Activated naive CD4-positive, alpha-beta T cell treated with anti-CD3 and anti-CD28 coated beads, Interleukin-2, amount 50 U/mL, for 16 hours (primary cell): ENCODE measurements around the gene GNG12.

ENCODE experiments used
- DNase-seq: peaks from one replicate; pipeline ENCODE4 v3.0.0-alpha.2; 2020

The GNG12 gene

GRCh38 chr1:67812226-67812625, 21.0 kb downstream of the GNG12 start:
- no peak for DNase-seq

DNA sequence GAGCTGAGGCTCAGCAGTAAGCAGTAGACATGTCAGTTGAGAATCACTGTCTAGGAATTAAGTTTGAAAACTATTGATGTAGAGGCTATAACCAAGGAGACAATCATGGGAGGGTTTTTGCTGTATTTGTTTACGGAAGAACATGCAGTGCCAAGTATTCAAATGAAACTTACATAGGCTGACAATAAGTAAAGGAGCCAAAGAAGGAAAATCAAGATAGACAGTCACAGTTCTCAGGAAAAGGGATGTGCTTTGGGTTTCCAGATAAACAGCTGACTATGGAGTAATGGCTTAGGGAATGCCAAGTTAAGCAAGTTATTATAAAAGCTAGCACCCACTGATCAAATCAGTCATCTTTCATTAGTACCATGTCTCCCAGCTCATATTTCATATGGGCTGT, 21.5 kb downstream of the GNG12 start:
- DNase-seq, result no peak

GRCh38 chr1:67809887-67810286, 23.4 kb downstream of the GNG12 start:
- DNase-seq, result no peak

DNA sequence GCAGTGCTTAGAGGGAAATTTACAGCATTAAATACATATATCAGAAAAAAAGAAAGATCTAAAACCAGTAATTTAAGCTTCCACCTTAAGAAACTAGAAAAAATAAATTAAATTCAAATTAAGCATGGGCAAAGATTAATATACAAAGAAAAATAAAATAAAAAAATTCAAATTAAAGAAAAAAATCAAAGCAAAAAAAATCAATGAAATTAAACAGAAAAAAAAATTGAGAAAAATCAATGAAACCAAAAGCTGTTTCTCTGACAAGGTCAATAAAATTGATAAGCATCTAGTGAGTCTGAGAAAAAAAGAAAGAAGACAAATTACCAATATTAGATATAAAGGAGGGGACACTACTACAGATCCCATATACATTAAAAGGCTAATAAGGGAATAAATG, 26.0 kb downstream of the GNG12 start:
- DNase-seq, result no peak

- no peak for DNase-seq
Measured at GRCh38 chr1:67804710-67805109, 28.6 kb downstream of the GNG12 start.

- DNase-seq, result no peak
Measured at GRCh38 chr1:67803380-67804279, 29.6 kb downstream of the GNG12 start.

DNA sequence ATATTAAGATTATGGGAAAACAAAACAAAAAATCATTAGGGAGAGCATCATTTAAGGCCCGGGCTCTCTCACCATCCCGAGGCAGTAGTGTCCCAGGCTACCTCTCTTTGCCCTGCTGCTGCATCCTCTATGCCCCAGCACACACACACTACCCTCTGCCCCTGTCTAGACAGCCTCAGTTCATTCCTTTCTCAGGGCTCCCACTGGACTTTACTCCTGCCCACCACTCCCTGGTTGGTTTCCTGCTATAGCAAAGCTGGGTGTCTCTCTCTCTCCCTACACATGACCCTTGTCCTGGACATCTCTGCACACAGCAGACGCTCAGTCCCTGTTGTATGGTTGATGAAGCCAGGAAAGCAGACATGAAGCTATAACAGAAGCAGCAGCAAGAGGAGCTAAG, 30.7 kb downstream of the GNG12 start:
- no peak for DNase-seq

DNA sequence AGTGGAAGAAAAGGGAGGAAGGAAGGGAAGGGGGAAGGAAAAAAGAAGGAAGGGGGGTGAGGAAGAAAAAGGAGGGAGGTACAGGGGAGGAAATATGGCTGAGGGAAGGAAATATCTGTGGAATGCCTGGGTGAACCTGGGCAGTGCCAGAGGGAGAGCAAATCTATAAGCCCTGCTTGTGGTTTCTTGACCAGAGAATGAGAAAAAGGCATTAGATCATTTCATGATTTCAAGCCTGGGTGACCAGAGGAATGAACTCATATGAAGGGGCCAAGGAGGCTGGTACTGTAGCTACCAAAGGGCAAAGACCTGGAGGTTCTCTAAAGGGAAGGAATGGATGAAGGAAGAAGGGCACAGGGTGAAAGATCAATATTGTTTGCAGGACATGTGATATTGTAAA, 31.4 kb downstream of the GNG12 start:
- no peak for DNase-seq

GRCh38 chr1:67795179-67795912, 37.9 kb downstream of the GNG12 start:
- no peak for DNase-seq

GRCh38 chr1:67793562-67793961, 39.7 kb downstream of the GNG12 start:
- DNase-seq, result no peak

- DNase-seq, result no peak
Measured at GRCh38 chr1:67792741-67793458, 40.4 kb downstream of the GNG12 start.

DNA sequence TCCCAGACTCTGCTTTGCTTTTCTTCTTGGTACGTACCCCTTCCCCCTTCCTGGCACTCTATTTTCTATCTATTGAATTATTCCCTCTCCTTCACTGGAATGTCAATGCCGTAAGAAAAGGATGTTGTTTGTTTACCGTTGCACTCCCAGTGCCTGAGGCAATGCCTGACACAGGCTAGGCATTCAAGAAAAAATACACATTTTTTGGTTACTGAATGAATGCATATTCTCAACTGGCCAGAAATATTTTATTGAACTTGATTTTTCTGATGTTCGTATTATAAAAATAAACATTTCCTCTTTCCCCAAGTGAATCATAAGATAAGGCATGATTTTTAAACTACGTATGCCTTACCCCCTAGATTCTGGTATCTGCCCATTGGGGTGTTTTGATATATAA, 41.2 kb downstream of the GNG12 start:
- no peak for DNase-seq

GRCh38 chr1:67791686-67792085, 41.6 kb downstream of the GNG12 start:
- DNase-seq, result no peak

GRCh38 chr1:67791261-67791660, 42.0 kb downstream of the GNG12 start:
- no peak for DNase-seq

DNA sequence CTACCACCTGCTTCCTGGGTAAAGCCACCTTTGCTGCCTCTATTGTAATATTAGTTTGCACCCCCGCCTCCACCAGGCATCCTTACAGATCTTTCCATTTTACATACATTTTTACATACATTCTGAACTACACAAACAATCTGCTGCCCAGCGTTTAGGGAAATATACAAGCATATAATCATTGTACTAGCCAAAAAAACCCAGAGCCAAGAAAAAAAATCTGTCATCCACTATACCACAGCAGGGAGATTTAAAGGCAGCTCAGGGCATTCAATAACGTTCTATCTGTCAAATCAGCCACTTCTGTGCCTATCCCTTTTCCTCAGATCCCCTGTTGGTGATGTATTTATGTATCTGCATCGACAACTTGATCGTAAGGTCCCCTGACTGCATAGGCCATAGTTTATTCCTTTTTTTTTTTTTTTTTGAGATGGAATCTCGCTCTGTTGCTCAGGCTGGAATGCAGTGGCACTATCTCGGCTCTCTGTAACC, 43.0 kb downstream of the GNG12 start:
- no peak for DNase-seq

GRCh38 chr1:67789551-67789950, 43.7 kb downstream of the GNG12 start:
- no peak for DNase-seq

DNA sequence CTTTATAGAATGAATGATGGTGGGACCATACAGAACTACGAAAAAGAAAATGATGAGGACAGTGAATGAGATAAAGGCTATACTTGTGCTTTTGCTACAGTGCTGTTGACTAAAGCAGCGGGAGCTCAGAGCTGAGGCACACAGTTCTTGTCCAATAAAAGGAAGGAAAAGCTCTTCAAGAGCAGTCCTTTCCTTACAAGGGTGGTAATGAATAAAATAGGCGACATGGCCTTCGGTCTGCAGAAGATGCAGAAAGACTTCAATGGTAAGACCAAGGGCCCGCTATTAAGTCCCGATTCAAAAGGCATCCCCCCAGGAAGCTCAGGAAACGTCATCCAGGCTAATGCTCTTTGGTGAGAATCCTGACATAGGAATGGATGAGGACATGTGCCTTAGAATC, 44.4 kb downstream of the GNG12 start:
- no peak for DNase-seq

DNA sequence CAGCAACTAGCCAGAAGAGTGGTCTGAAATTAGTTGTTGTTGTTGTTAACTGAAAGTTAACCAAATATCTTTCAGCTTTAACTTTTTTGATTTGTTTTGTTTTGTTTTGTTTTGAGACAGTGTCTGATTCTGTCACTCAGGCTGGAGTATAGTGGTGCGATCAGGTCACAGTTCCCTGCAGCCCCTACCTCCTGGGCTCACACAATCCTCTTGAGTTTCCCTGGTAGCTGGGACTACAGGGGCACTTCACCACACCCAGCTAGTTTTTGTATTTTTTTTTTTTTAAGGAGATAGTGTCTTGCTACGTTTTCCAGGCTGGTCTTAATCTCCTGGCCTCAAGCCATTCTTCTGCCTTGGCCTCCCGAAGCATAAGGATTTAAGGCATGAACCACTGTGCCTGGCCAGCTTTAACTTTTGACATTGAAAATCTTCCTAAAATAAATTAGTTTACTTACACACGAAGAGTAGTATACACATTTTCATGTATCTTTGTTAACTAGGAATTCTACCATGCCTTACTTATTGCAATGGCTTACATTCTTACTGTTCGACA, 45.0 kb downstream of the GNG12 start:
- no peak for DNase-seq

GRCh38 chr1:67787746-67788145, 45.5 kb downstream of the GNG12 start:
- DNase-seq, result no peak

GRCh38 chr1:67785847-67786753, 47.2 kb downstream of the GNG12 start:
- no peak for DNase-seq

DNA sequence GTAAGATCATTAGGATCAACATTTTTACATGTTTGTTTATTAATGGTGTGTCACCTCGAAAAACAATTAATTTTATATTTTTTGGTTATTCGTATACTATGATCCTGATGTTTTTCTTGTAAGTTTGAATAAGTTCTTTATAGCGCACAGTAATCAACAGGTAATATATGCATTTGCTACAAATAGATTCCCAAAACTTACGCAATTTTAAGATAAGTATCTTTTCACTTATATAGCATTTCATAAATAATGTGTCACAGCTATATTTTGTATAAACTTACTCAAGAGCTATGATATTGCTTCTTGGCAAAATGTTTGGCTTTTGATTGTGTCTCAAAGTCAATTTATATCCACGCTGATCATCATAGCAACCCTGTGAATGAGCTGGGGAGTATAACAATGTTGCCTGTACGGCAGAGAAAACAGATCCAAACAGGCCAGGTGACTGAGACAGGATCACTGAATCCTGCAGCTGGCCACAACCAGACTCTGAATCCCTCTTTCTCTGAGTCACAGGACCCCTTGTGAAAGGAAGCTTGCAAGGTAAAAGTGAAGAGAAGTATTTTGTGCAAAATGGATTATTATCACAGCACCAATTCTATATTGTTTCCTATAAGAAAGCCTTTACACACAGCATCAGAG, 48.6 kb downstream of the GNG12 start:
- DNase-seq, result no peak

- no peak for DNase-seq
Measured at GRCh38 chr1:67780637-67781036, 52.6 kb downstream of the GNG12 start.
